ENCODE data around the gene GADL1. TPM values are rescaled to one million over a fixed set of nuclear protein-coding genes. Genes with fewer than 3 reads are reported as not detected.

The GADL1 gene
- polyA plus RNA-seq, 2 of the 4 experiments (the other 2 are of a cell fraction) = not detected

- no peak for TF ChIP-seq MAZ (IDR thresholded peaks at IDR 0.05; ENCODE audit: borderline replicate concordance, low read depth, low read length)
- no peak for TF ChIP-seq BHLHE40 (IDR thresholded peaks at IDR 0.05; ENCODE audit: low read depth, low read length)
- no peak for TF ChIP-seq ZFP36 (IDR thresholded peaks at IDR 0.05; ENCODE audit: borderline replicate concordance, partially characterized antibody)
- TF ChIP-seq HEYL (CRISPR knock-in tag; IDR thresholded peaks at IDR 0.05) = no peak
- TF ChIP-seq RFX5 (IDR thresholded peaks at IDR 0.05) = no peak
- TF ChIP-seq, protein P1, sequence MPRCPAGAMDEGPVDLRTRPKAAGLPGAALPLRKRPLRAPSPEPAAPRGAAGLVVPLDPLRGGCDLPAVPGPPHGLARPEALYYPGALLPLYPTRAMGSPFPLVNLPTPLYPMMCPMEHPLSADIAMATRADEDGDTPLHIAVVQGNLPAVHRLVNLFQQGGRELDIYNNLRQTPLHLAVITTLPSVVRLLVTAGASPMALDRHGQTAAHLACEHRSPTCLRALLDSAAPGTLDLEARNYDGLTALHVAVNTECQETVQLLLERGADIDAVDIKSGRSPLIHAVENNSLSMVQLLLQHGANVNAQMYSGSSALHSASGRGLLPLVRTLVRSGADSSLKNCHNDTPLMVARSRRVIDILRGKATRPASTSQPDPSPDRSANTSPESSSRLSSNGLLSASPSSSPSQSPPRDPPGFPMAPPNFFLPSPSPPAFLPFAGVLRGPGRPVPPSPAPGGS (IDR thresholded peaks at IDR 0.05) = no peak
- TF ChIP-seq EHMT2 (IDR thresholded peaks at IDR 0.05; ENCODE audit: low read depth) = no peak
- TF ChIP-seq ELK1 (IDR thresholded peaks at IDR 0.05; ENCODE audit: low read depth, low read length) = no peak
- no peak for ATAC-seq
- POLR2A ChIA-PET = no interaction called here
- Histone ChIP-seq H3K4me1 (peaks cover 6% of the 10 kb centered on the region; the same call in 2 of the 3 replicates), H3K4me2 (no peak overlapping the region), H3K4me3 (no peak overlapping the region), H3K9me3 (peaks cover 10% of the 10 kb centered on the region), H3K27ac (no peak overlapping the region)
- FAIRE-seq = no peak
- 71% methylated on average over 2 of the region's 2 CpGs for WGBS (ENCODE audit: missing lambda C conversion rate)
- CTCF ChIA-PET = interaction anchor here (3.7 kb wide), 1 partner anchor 656 kb away, joined by 18 read pairs; no protein-coding TSS in a partner anchor
- no peak for DNase-seq (ENCODE audit: low read depth in 1 of 2, low spot score in 1 of 2)
Measured at GRCh38 chr3:30698549-30698948, 195.9 kb downstream of the GADL1 start.

DNA sequence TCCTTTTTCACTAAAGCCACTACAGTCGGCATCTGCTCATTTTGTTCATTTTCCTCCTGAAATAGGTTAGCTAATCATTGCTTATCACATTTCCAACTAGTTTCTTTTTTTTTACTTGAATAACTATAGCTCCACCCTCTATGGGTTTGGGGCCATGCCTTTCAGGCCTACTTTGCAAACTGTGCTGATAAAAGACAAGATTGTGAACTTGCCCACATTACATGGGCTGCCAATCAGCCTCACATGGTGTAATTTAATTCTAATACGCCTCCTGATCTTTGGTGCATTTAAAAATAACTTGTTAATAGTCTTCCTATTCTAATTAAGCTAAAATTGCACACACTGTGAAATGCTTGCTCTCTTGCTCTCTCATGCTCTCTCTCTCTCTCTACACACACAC, 197.6 kb downstream of the GADL1 start:
- CTCF ChIA-PET = interaction anchor here (0.7 to 5.0 kb wide), 5 partner anchors 47 to 654 kb away, joined by 3 to 25 read pairs (median 7); no protein-coding TSS in a partner anchor

More for the DNA sequence above, 197.6 kb downstream of the GADL1 start:
- no peak for FAIRE-seq
- peaks cover 22% of the 10 kb centered on the region for H3K4me1 ChIP-seq
- H3K27ac ChIP-seq = no peak overlapping the region
- TF ChIP-seq MAZ (IDR thresholded peaks at IDR 0.05; ENCODE audit: borderline replicate concordance, low read depth, low read length) (no peak), TFCP2L1 (CRISPR knock-in tag; IDR thresholded peaks at IDR 0.05) (no peak), HMGXB4 (CRISPR knock-in tag; IDR thresholded peaks at IDR 0.05; ENCODE audit: borderline replicate concordance) (no peak), HOXA7 (CRISPR knock-in tag; IDR thresholded peaks at IDR 0.05) (no peak), ELK1 (IDR thresholded peaks at IDR 0.05; ENCODE audit: low read depth, low read length) (no peak), RAD21 (conservative IDR thresholded peaks at IDR 0.05 in 1 of 2, IDR thresholded peaks at IDR 0.05 in 1 of 2) (no peak), ZFP36 (IDR thresholded peaks at IDR 0.05; ENCODE audit: borderline replicate concordance, partially characterized antibody) (no peak), HOXB13 (CRISPR knock-in tag; IDR thresholded peaks at IDR 0.05; ENCODE audit: low read depth) (no peak), POLR2AphosphoS2 (conservative IDR thresholded peaks at IDR 0.05; ENCODE audit: low read length) (no peak), BHLHE40 (IDR thresholded peaks at IDR 0.05; ENCODE audit: low read depth, low read length) (no peak), CBX2 (IDR thresholded peaks at IDR 0.05; ENCODE audit: borderline replicate concordance, low read depth) (no peak), MYC (IDR thresholded peaks at IDR 0.05; ENCODE audit: borderline replicate concordance, low read length) (no peak), KDM5A (IDR thresholded peaks at IDR 0.05) (no peak), CHD2 (IDR thresholded peaks at IDR 0.05; ENCODE audit: low read length, partially characterized antibody) (no peak), JUNB (IDR thresholded peaks at IDR 0.05) (no peak), RARB (CRISPR knock-in tag; IDR thresholded peaks at IDR 0.05) (no peak), CTCF (IDR thresholded peaks at IDR 0.05) (no peak), SMC3 (IDR thresholded peaks at IDR 0.05) (no peak), GATA3 (IDR thresholded peaks at IDR 0.05; ENCODE audit: borderline replicate concordance) (no peak)
- TF ChIP-seq, protein P2, sequence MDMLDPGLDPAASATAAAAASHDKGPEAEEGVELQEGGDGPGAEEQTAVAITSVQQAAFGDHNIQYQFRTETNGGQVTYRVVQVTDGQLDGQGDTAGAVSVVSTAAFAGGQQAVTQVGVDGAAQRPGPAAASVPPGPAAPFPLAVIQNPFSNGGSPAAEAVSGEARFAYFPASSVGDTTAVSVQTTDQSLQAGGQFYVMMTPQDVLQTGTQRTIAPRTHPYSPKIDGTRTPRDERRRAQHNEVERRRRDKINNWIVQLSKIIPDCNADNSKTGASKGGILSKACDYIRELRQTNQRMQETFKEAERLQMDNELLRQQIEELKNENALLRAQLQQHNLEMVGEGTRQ (IDR thresholded peaks at IDR 0.05) = no peak
- no peak for DNase-seq (ENCODE audit: low read depth in 1 of 2, low spot score in 1 of 2)
- 96% methylated on average over 2 of the region's 2 CpGs for WGBS (ENCODE audit: missing lambda C conversion rate)
- no peak overlapping the region for H3K4me3 ChIP-seq
- ATAC-seq = no peak
- H3K4me2 ChIP-seq = no peak overlapping the region
- H3K9me3 ChIP-seq = no peaks in the 10 kb centered on the region
- POLR2A ChIA-PET = no interaction called here

Data from A549 (cell line).